MM.1S (cell line): ENCODE measurements around the gene PSKH1.

ENCODE experiments used
- DNase-seq: peaks from one replicate; pipeline ENCODE4 v3.0.0-alpha.2; 2015
- H2AFZ ChIP-seq: fragments of 300-600 bp; sonication (generic); 2 replicates; pipeline ENCODE4 v1.6.0; 2016; ENCODE audit warnings: antibody characterized with exemption, low read length
- H3F3A ChIP-seq: fragments of 300-600 bp; sonication (generic); 2 replicates; pipeline ENCODE4 v1.6.1; 2016; ENCODE audit warnings: mild to moderate bottlenecking, antibody characterized with exemption, low read length, moderate library complexity, mixed read lengths; ENCODE audit not compliant: insufficient read depth
- H3K27ac ChIP-seq: fragments of 300-600 bp; sonication (generic); 2 replicates; pipeline ENCODE4 v1.5.1; 2016; ENCODE audit warnings: mild to moderate bottlenecking, low read length
- H3K27me3 ChIP-seq: fragments of 300-600 bp; sonication (generic); replicated peaks from 2 replicates; pipeline ENCODE4 v1.6.0; 2016; ENCODE audit warnings: low read length; ENCODE audit not compliant: insufficient read depth
- H3K36me3 ChIP-seq: fragments of 300-600 bp; sonication (generic); replicated peaks from 2 replicates; pipeline ENCODE4 v1.6.1; 2016; ENCODE audit warnings: mild to moderate bottlenecking, low read length, mixed read lengths; ENCODE audit not compliant: insufficient read depth
- H3K4me1 ChIP-seq: fragments of 300-600 bp; sonication (generic); 2 replicates; pipeline ENCODE4 v1.6.1; 2016; ENCODE audit warnings: low read length, mixed read lengths
- H3K4me2 ChIP-seq: fragments of 300-600 bp; sonication (generic); 2 replicates; pipeline ENCODE4 v1.6.0; 2016; ENCODE audit warnings: low read depth, low read length
- H3K4me3 ChIP-seq: fragments of 300-600 bp; sonication (generic); 2 replicates; pipeline ENCODE4 v1.5.1; 2016; ENCODE audit warnings: low read length, mixed read lengths
- H3K79me2 ChIP-seq: fragments of 300-600 bp; sonication (generic); 2 replicates; pipeline ENCODE4 v1.6.1; 2016; ENCODE audit warnings: mixed run types, low read length, mixed read lengths
- H3K9ac ChIP-seq: fragments of 300-600 bp; sonication (generic); 2 replicates; pipeline ENCODE4 v1.6.1; 2016; ENCODE audit warnings: low read length, mixed read lengths
- H3K9me2 ChIP-seq: fragments of 300-600 bp; sonication (generic); replicated peaks from 2 replicates; pipeline ENCODE4 v1.6.1; 2016; ENCODE audit warnings: mild to moderate bottlenecking, low read length, mixed read lengths; ENCODE audit not compliant: insufficient read depth
- H3K9me3 ChIP-seq: fragments of 300-600 bp; sonication (generic); replicated peaks from 2 replicates; pipeline ENCODE4 v1.6.1; 2016; ENCODE audit warnings: mild to moderate bottlenecking, low read length, mixed read lengths; ENCODE audit not compliant: insufficient read depth
- H4K20me1 ChIP-seq: fragments of 300-600 bp; sonication (generic); 2 replicates; pipeline ENCODE4 v1.6.1; 2016; ENCODE audit warnings: mild to moderate bottlenecking, low read length, moderate library complexity, mixed read lengths; ENCODE audit not compliant: insufficient read depth
- CTCF ChIP-seq: fragments of 300-600 bp; sonication (generic); IDR thresholded peaks from 2 replicates; pipeline ENCODE4 v1.5.1; 2016; ENCODE audit warnings: antibody characterized with exemption, low read length, mixed read lengths
- EZH2 ChIP-seq: fragments of 300-600 bp; sonication (generic); optimal IDR thresholded peaks from 2 replicates; pipeline ENCODE3; 2017; ENCODE audit warnings: low read depth, mild to moderate bottlenecking, antibody characterized with exemption, low read length, mixed read lengths
- EZH2phosphoT487 ChIP-seq: fragments of 300-600 bp; sonication (generic); IDR thresholded peaks from 2 replicates; pipeline ENCODE4 v1.6.1; 2018; ENCODE audit warnings: antibody characterized with exemption, low read length

PSKH1 gene

GRCh38 chr16:67878846-67879245 is 14.2 kb upstream of the PSKH1 start:
- no peak overlapping the region for H3K9ac ChIP-seq
- H3K27me3 ChIP-seq, result no peaks in the 10 kb centered on the region
- H3K9me3 ChIP-seq, result no peaks in the 10 kb centered on the region
- no peak overlapping the region for H3K4me2 ChIP-seq
- peaks cover 34% of the 10 kb centered on the region for H3K79me2 ChIP-seq
- no peak for DNase-seq
- no peak overlapping the region for H3K27ac ChIP-seq
- H3F3A ChIP-seq, result no peaks in the 10 kb centered on the region
- H3K4me1 ChIP-seq, result peaks cover 17% of the 10 kb centered on the region
- H3K36me3 ChIP-seq, result no peaks in the 10 kb centered on the region; the same call in none of the 2 replicates
- H4K20me1 ChIP-seq, result no peaks in the 10 kb centered on the region
- H2AFZ ChIP-seq, result no peak overlapping the region
- H3K4me3 ChIP-seq, result no peak overlapping the region
- TF ChIP-seq EZH2phosphoT487 (no peak), CTCF (no peak), EZH2 (no peak)
- H3K9me2 ChIP-seq, result no peaks in the 10 kb centered on the region

- H3K4me3 ChIP-seq, result no peak overlapping the region
- no peaks in the 10 kb centered on the region for H4K20me1 ChIP-seq
- H3K27me3 ChIP-seq, result no peaks in the 10 kb centered on the region
- no peaks in the 10 kb centered on the region for H3K9me2 ChIP-seq
- TF ChIP-seq EZH2phosphoT487 (no peak), EZH2 (no peak), CTCF (no peak)
- no peak overlapping the region for H3K9ac ChIP-seq
- H3F3A ChIP-seq, result no peaks in the 10 kb centered on the region
- peaks cover 28% of the 10 kb centered on the region for H3K79me2 ChIP-seq
- H3K4me1 ChIP-seq, result peaks cover 11% of the 10 kb centered on the region; the same call in 1 of the 2 replicates
- H3K36me3 ChIP-seq, result no peaks in the 10 kb centered on the region; the same call in none of the 2 replicates
- H3K4me2 ChIP-seq, result no peak overlapping the region
- DNase-seq, result no peak
- H3K9me3 ChIP-seq, result no peaks in the 10 kb centered on the region
- H2AFZ ChIP-seq, result no peak overlapping the region
- H3K27ac ChIP-seq, result no peak overlapping the region
These were observed 13.6 kb upstream of the PSKH1 start for GRCh38 chr16:67879462-67879861.

GRCh38 chr16:67879936-67880335 is 13.1 kb upstream of the PSKH1 start:
- DNase-seq, result no peak
- peaks cover 23% of the 10 kb centered on the region for H3K79me2 ChIP-seq
- H3K9ac ChIP-seq, result no peak overlapping the region
- no peak overlapping the region for H2AFZ ChIP-seq
- H3K4me3 ChIP-seq, result no peak overlapping the region
- H3K36me3 ChIP-seq, result no peaks in the 10 kb centered on the region; the same call in none of the 2 replicates
- no peaks in the 10 kb centered on the region for H3K9me2 ChIP-seq
- H3K4me1 ChIP-seq, result peaks cover 7% of the 10 kb centered on the region; the same call in 1 of the 2 replicates
- H3F3A ChIP-seq, result no peaks in the 10 kb centered on the region
- no peak overlapping the region for H3K4me2 ChIP-seq
- TF ChIP-seq EZH2, result no peak
- TF ChIP-seq CTCF, result no peak
- TF ChIP-seq EZH2phosphoT487, result no peak
- H3K27ac ChIP-seq, result no peak overlapping the region
- no peaks in the 10 kb centered on the region for H3K9me3 ChIP-seq
- H4K20me1 ChIP-seq, result no peaks in the 10 kb centered on the region
- H3K27me3 ChIP-seq, result no peaks in the 10 kb centered on the region
